Liver (tissue), 9 donors: ENCODE results near the gene LYRM1. TPM values are rescaled to one million over a fixed set of nuclear protein-coding genes. Genes with fewer than 3 reads are reported as not detected.

Experiments
- DNase-seq: peaks from one replicate; pipeline ENCODE4 v3.0.0-alpha.2; 2017; ENCODE audit warnings: low spot score
- H3K27ac ChIP-seq, 2 donors: one replicate each; pipeline ENCODE4 v1.7.0; 2013; ENCODE audit warnings: inconsistent platforms in 2 of 2, low read length in 2 of 2, control low read depth in 1 of 2, low read depth in 1 of 2, mild to moderate bottlenecking in 1 of 2
- H3K27me3 ChIP-seq, 4 donors: one replicate each; pipeline versions ENCODE4 v1.6.1 to v1.7.0; 2013; ENCODE audit warnings: low read length in 3 of 4, inconsistent platforms in 1 of 4, mild to moderate bottlenecking in 1 of 4, moderate library complexity in 1 of 4; ENCODE audit not compliant: control insufficient read depth in 4 of 4, insufficient read depth in 4 of 4
- H3K36me3 ChIP-seq, 4 donors: one replicate each; pipeline versions ENCODE4 v1.6.1 to v1.7.0; 2013; ENCODE audit warnings: low read length in 3 of 4, mild to moderate bottlenecking in 3 of 4, low read depth in 1 of 4, moderate library complexity in 1 of 4; ENCODE audit not compliant: control insufficient read depth in 4 of 4, insufficient read depth in 3 of 4
- H3K4me1 ChIP-seq, 4 donors: one replicate each; pipeline versions ENCODE4 v1.6.1 to v1.7.0; 2013; ENCODE audit warnings: low read length in 3 of 4, mild to moderate bottlenecking in 3 of 4, moderate library complexity in 1 of 4; ENCODE audit not compliant: control insufficient read depth in 4 of 4, insufficient read depth in 4 of 4
- H3K4me3 ChIP-seq, 3 donors: one replicate each; pipeline versions ENCODE4 v1.6.1 to v1.7.0; 2013; ENCODE audit warnings: low read length in 3 of 3, control low read depth in 1 of 3, low read depth in 1 of 3, mild to moderate bottlenecking in 1 of 3
- H3K9ac ChIP-seq, 2 donors: one replicate each; pipeline ENCODE4 v1.7.0; 2013; ENCODE audit warnings: low read length in 2 of 2, mild to moderate bottlenecking in 2 of 2, moderate library complexity in 2 of 2, control low read depth in 1 of 2, low read depth in 1 of 2
- H3K9me3 ChIP-seq, 4 donors: one replicate each; pipeline versions ENCODE4 v1.6.1 to v1.7.0; 2013; ENCODE audit warnings: low read length in 3 of 4; ENCODE audit not compliant: control insufficient read depth in 4 of 4
- ATF3 ChIP-seq: IDR thresholded peaks from 2 replicates; pipeline ENCODE4 v1.6.1; 2016; ENCODE audit warnings: antibody characterized with exemption
- CTCF ChIP-seq: fragments of 150-350 bp; IDR thresholded peaks from 2 replicates; pipeline ENCODE4 v1.5.1; 2017; ENCODE audit warnings: improper control_type of control experiment, low read depth, low read length; ENCODE audit not compliant: missing input control
- EGR1 ChIP-seq, 2 donors: IDR thresholded peaks; 2 replicates each; pipeline ENCODE4 v1.6.1; 2016 to 2018; ENCODE audit warnings: antibody characterized with exemption in 2 of 2, low read depth in 2 of 2
- FOXA2 ChIP-seq: IDR thresholded peaks from 2 replicates; pipeline ENCODE4 v1.6.1; 2016; ENCODE audit warnings: antibody characterized with exemption
- GABPA ChIP-seq, 2 donors: IDR thresholded peaks in 1 of 2; conservative IDR thresholded peaks in 1 of 2; 2 replicates each; pipeline ENCODE4 v1.6.1; 2016; ENCODE audit warnings: antibody characterized with exemption in 2 of 2, mild to moderate bottlenecking in 1 of 2, moderate library complexity in 1 of 2
- HNF4A ChIP-seq, 2 donors: conservative IDR thresholded peaks; 2 replicates each; pipeline ENCODE4 v1.6.1; 2016; ENCODE audit warnings: antibody characterized with exemption in 2 of 2, mild to moderate bottlenecking in 2 of 2
- HNF4G ChIP-seq: IDR thresholded peaks from 2 replicates; pipeline ENCODE4 v1.6.1; 2016; ENCODE audit warnings: antibody characterized with exemption
- JUND ChIP-seq, 2 donors: IDR thresholded peaks; 2 replicates each; pipeline ENCODE4 v1.6.1; 2016; ENCODE audit warnings: antibody characterized with exemption in 2 of 2
- MAX ChIP-seq: IDR thresholded peaks from 2 replicates; pipeline ENCODE4 v1.6.1; 2016; ENCODE audit warnings: antibody characterized with exemption
- NR2F2 ChIP-seq: IDR thresholded peaks from 2 replicates; pipeline ENCODE4 v1.6.1; 2016; ENCODE audit warnings: antibody characterized with exemption
- RAD21 ChIP-seq, 2 donors: IDR thresholded peaks; 2 replicates each; pipeline ENCODE4 v1.6.1; 2016; ENCODE audit warnings: antibody characterized with exemption in 2 of 2, mild to moderate bottlenecking in 2 of 2
- REST ChIP-seq: IDR thresholded peaks from 2 replicates; pipeline ENCODE4 v1.6.1; 2016; ENCODE audit warnings: antibody characterized with exemption, mild to moderate bottlenecking
- RXRA ChIP-seq, 2 donors: IDR thresholded peaks; 2 replicates each; pipeline ENCODE4 v1.6.1; 2017 to 2018; ENCODE audit warnings: antibody characterized with exemption in 2 of 2, mild to moderate bottlenecking in 1 of 2
- SP1 ChIP-seq: IDR thresholded peaks from 2 replicates; pipeline ENCODE4 v1.6.1; 2018; ENCODE audit warnings: antibody characterized with exemption, mild to moderate bottlenecking
- TAF1 ChIP-seq: conservative IDR thresholded peaks from 2 replicates; pipeline ENCODE4 v1.6.1; 2016; ENCODE audit warnings: antibody characterized with exemption, mild to moderate bottlenecking
- YY1 ChIP-seq: IDR thresholded peaks from 2 replicates; pipeline ENCODE4 v1.6.1; 2016; ENCODE audit warnings: antibody characterized with exemption, mild to moderate bottlenecking
- ZBTB33 ChIP-seq: IDR thresholded peaks from 2 replicates; pipeline ENCODE4 v1.6.1; 2016; ENCODE audit warnings: antibody characterized with exemption
- WGBS: extraction: QIAGEN DNeasy Blood & Tissue Kit; methylation state at CpG from one replicate; pipeline ENCODE4 v1.1.7; 2013; 5-methylcytosine and 5-hydroxymethylcytosine counted together
- polyA plus RNA-seq, 2 donors: library from polyadenylated mRNA; stranded (reverse) in 1 of 2; unstranded in 1 of 2; fragments of 200-250 nt in 1 of 2; fragments of >200 nt in 1 of 2; fragmentation: Nextera tagmentation in 1 of 2; extraction: Ambion mirVana in 1 of 2; gene quantifications; one replicate each; pipeline versions ENCODE4 v1.2.1 to v1.2.3, GENCODE V29; 2013 to 2015
- total RNA-seq, 2 donors: library from RNA; depleted of rRNA; stranded (reverse); fragments of >200 nt; gene quantifications; one replicate each; pipeline ENCODE4 v1.2.3, GENCODE V29; 2014
- donor health status: healthy.
- donor health status: healthy.
- donor health status: healthy.
- donor health status: healthy.
- donor health status: healthy.

Gene LYRM1
- total and polyA plus RNA-seq, 4 donors, result 33.2 to 57.3 (median 50.8) TPM

- peaks cover 2 to 8% (median 5%) of the 10 kb centered on the region in 4 donors for H3K4me1 ChIP-seq
- H3K27me3 ChIP-seq, result no peaks in the 10 kb centered on the region
- H3K27ac ChIP-seq, result no peak overlapping the region
- no peak for DNase-seq
- no peak overlapping the region for H3K4me3 ChIP-seq
- H3K9ac ChIP-seq, result no peak overlapping the region
- no peaks in the 10 kb centered on the region for H3K9me3 ChIP-seq
- no peak for TF ChIP-seq RAD21 (IDR thresholded peaks at IDR 0.05)
- no peak for TF ChIP-seq MAX
- no peak for TF ChIP-seq EGR1 (IDR thresholded peaks at IDR 0.05; ENCODE audit: low read depth in 2 of 2)
- no peak for TF ChIP-seq ZBTB33
- TF ChIP-seq NR2F2, result no peak
- no peak for TF ChIP-seq RXRA (IDR thresholded peaks at IDR 0.05)
- TF ChIP-seq HNF4G, result no peak
- no peak for TF ChIP-seq ATF3
- no peak for TF ChIP-seq SP1
- TF ChIP-seq TAF1, result no peak
- TF ChIP-seq GABPA (IDR thresholded peaks at IDR 0.05 in 1 of 2, conservative IDR thresholded peaks at IDR 0.05 in 1 of 2), result no peak
- TF ChIP-seq REST, result no peak
- no peak for TF ChIP-seq YY1
- no peak for TF ChIP-seq CTCF
- TF ChIP-seq FOXA2, result no peak
- no peak for TF ChIP-seq JUND (IDR thresholded peaks at IDR 0.05)
- H3K36me3 ChIP-seq, result peaks cover 2 to 14% (median 10%) of the 10 kb centered on the region in 4 donors
- WGBS, result 97% methylated on average over 5 of the region's 5 CpGs
Measured at GRCh38 chr16:20920091-20920490, 19.5 kb downstream of the LYRM1 start.

- no peaks in the 10 kb centered on the region for H3K9me3 ChIP-seq
- WGBS, result 100% methylated on average over 2 of the region's 2 CpGs
- DNase-seq, result no peak
- no peak overlapping the region for H3K4me3 ChIP-seq
- peaks cover 2 to 8% (median 5%) of the 10 kb centered on the region in 4 donors for H3K4me1 ChIP-seq
- H3K36me3 ChIP-seq, result peaks cover 2 to 14% (median 10%) of the 10 kb centered on the region in 4 donors
- H3K27me3 ChIP-seq, result no peaks in the 10 kb centered on the region
- H3K9ac ChIP-seq, result no peak overlapping the region
- no peak overlapping the region for H3K27ac ChIP-seq
- TF ChIP-seq RAD21 (IDR thresholded peaks at IDR 0.05) (no peak), REST (no peak), HNF4A (conservative IDR thresholded peaks at IDR 0.05) (no peak), ATF3 (no peak), JUND (IDR thresholded peaks at IDR 0.05) (no peak), HNF4G (no peak), ZBTB33 (no peak)
Measured at GRCh38 chr16:20920799-20921198, 20.2 kb downstream of the LYRM1 start.
